ENCODE measurements around the gene DOCK3. TPM values are rescaled to one million over a fixed set of nuclear protein-coding genes. Genes with fewer than 3 reads are reported as not detected.

Gene DOCK3
- total RNA-seq, 1 experiment from 2014 or later = 5.6 TPM

- DNase-seq (ENCODE audit: low spot score) = no peak
- Mint-ChIP-seq H3K36me3 (no peaks in the 10 kb centered on the region), H3K27me3 (ENCODE audit: low read depth) (no peaks in the 10 kb centered on the region; the same call in 1 of the 2 replicates), H3K27ac (no peak overlapping the region), H3K4me1 (no peaks in the 10 kb centered on the region), H3K9me3 (peaks cover 3% of the 10 kb centered on the region; the same call in 1 of the 2 replicates), H3K4me3 (no peak overlapping the region)
- POLR2A ChIA-PET = no interaction called here
- no peak for TF ChIP-seq SMAD3 (CRISPR knock-in tag; IDR thresholded peaks at IDR 0.05; ENCODE audit: borderline replicate concordance)
- no peak for TF ChIP-seq CREB1 (CRISPR knock-in tag; IDR thresholded peaks at IDR 0.05)
- TF ChIP-seq, protein P1, sequence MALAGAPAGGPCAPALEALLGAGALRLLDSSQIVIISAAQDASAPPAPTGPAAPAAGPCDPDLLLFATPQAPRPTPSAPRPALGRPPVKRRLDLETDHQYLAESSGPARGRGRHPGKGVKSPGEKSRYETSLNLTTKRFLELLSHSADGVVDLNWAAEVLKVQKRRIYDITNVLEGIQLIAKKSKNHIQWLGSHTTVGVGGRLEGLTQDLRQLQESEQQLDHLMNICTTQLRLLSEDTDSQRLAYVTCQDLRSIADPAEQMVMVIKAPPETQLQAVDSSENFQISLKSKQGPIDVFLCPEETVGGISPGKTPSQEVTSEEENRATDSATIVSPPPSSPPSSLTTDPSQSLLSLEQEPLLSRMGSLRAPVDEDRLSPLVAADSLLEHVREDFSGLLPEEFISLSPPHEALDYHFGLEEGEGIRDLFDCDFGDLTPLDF (CRISPR knock-in tag; IDR thresholded peaks at IDR 0.05) = no peak
- no peak for TF ChIP-seq FOXP1 (CRISPR knock-in tag; IDR thresholded peaks at IDR 0.05; ENCODE audit: borderline replicate concordance)
- no peak for TF ChIP-seq ZBTB43 (CRISPR knock-in tag; IDR thresholded peaks at IDR 0.05)
- no peak for ATAC-seq
- CTCF ChIA-PET = no interaction called here
These were observed 541.6 kb downstream of the DOCK3 start for GRCh38 chr3:51216291-51216690.

DNA sequence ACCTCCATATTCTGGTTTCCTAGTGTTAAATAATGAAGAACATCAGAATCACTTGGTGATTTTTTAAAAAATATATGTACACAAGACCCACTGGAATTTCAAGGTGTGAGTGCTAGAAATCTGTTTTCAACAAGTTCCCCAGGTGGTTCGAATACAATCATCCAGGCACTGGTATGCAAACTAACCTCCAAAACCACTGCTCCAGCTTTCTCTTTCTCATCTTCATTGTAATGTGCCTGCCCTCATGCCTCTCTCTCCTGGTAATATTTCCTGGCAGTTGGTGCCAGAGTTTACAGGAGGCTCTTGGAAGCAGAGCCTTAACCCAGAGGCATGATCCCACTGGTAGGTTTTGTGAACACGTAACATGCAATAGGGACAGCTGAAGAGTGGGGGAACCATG is 547.2 kb downstream of the DOCK3 start:
- CTCF ChIA-PET = interaction anchor here (0.9 to 1.4 kb wide), 4 partner anchors 89 to 250 kb away, joined by 3 to 8 read pairs (median 4); no protein-coding TSS in a partner anchor
- Mint-ChIP-seq H3K4me3 (no peak overlapping the region), H3K27ac (no peak overlapping the region), H3K36me3 (no peaks in the 10 kb centered on the region), H3K27me3 (ENCODE audit: low read depth) (no peaks in the 10 kb centered on the region), H3K4me1 (peaks cover 9% of the 10 kb centered on the region), H3K9me3 (no peaks in the 10 kb centered on the region)
- TF ChIP-seq ZNF671 (CRISPR knock-in tag; IDR thresholded peaks at IDR 0.05) = no peak
- TF ChIP-seq EMX1 (CRISPR knock-in tag; IDR thresholded peaks at IDR 0.05) = no peak
- TF ChIP-seq, protein P2, sequence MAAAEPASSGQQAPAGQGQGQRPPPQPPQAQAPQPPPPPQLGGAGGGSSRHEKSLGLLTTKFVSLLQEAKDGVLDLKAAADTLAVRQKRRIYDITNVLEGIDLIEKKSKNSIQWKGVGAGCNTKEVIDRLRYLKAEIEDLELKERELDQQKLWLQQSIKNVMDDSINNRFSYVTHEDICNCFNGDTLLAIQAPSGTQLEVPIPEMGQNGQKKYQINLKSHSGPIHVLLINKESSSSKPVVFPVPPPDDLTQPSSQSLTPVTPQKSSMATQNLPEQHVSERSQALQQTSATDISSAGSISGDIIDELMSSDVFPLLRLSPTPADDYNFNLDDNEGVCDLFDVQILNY (CRISPR knock-in tag; IDR thresholded peaks at IDR 0.05) = no peak
- no peak for TF ChIP-seq AR (CRISPR knock-in tag; IDR thresholded peaks at IDR 0.05)
- TF ChIP-seq ATF2 (CRISPR knock-in tag; IDR thresholded peaks at IDR 0.05; ENCODE audit: borderline replicate concordance, low read depth) = no peak
- no peak for TF ChIP-seq KAT7 (CRISPR knock-in tag; IDR thresholded peaks at IDR 0.05; ENCODE audit: borderline replicate concordance)
- no peak for TF ChIP-seq PREB (CRISPR knock-in tag; IDR thresholded peaks at IDR 0.05; ENCODE audit: borderline replicate concordance)
- no peak for TF ChIP-seq FOXK1 (CRISPR knock-in tag; IDR thresholded peaks at IDR 0.05)
- no peak for TF ChIP-seq ELF4 (CRISPR knock-in tag; IDR thresholded peaks at IDR 0.05; ENCODE audit: low read depth)
- no peak for TF ChIP-seq CREB1 (CRISPR knock-in tag; IDR thresholded peaks at IDR 0.05)
- DNase-seq (ENCODE audit: low spot score) (no peak), ATAC-seq (no peak)
- POLR2A ChIA-PET = no interaction called here

All from WTC11 (cell line).